Endothelial cell of umbilical vein (primary cell): Measurements from ENCODE around the gene GIN1. TPM values are rescaled to one million over a fixed set of nuclear protein-coding genes. Genes with fewer than 3 reads are reported as not detected.

ENCODE experiments used
- Bru-seq: library from RNA; stranded (reverse); fragments of 400-500 nt; gene quantifications from one replicate; lab custom pipeline; 2021; lab: Mats Ljungman, UMichigan
- BruChase-seq, 2 experiments: library from RNA; stranded (reverse); fragments of 400-500 nt; gene quantifications; one replicate each; lab custom pipeline; 2021; lab: Mats Ljungman, UMichigan
- BruUV-seq: library from RNA; stranded (reverse); fragments of 400-500 nt; replicated peaks from 2 replicates; lab custom pipeline; 2021; lab: Mats Ljungman, UMichigan
- CTCF ChIA-PET: fragments of 300-600, 350-600 bp; sonication (Branson Sonifier 250); formaldehyde crosslinking; loops from one replicate; lab custom pipeline; 2021; ENCODE audit warnings: antibody characterized with exemption, inconsistent platforms; lab: Charles Lee
- POLR2A ChIA-PET: fragments of 300-600, 350-600 bp; sonication (Branson Sonifier 250); formaldehyde crosslinking; loops from one replicate; lab custom pipeline; 2021; ENCODE audit warnings: antibody characterized with exemption, inconsistent platforms; lab: Charles Lee
- DNase-seq: peaks from one replicate; pipeline ENCODE4 v3.0.0-alpha.2; 2011; ENCODE audit warnings: low read depth, low spot score
- FAIRE-seq: peaks from 2 replicates; lab custom pipeline; 2011; peaks lifted over from hg19 to GRCh38; lab: Jason Lieb, UNC
- H2AFZ ChIP-seq: 2 replicates; pipeline ENCODE4 v1.6.0; 2012; ENCODE audit warnings: low read depth, low read length, control low read depth, inconsistent platforms
- H3K27ac ChIP-seq: 2 replicates; pipeline ENCODE4 v1.5.1; 2011; ENCODE audit warnings: low read depth, mild to moderate bottlenecking, control low read depth, low read length, moderate library complexity; ENCODE audit not compliant: insufficient read depth
- H3K27me3 ChIP-seq, 2 experiments: 2 replicates each; pipeline versions ENCODE4 v1.6.0 to v1.6.1; 2011; ENCODE audit warnings: low read length in 2 of 2, mixed read lengths in 1 of 2; ENCODE audit not compliant: control insufficient read depth in 2 of 2, insufficient read depth in 2 of 2
- H3K36me3 ChIP-seq, 2 experiments: 2 replicates in 1 of 2; 3 replicates in 1 of 2; pipeline ENCODE4 v1.5.1; 2011; ENCODE audit warnings: low read length in 2 of 2, mild to moderate bottlenecking in 1 of 2, moderate library complexity in 1 of 2; ENCODE audit not compliant: control insufficient read depth in 2 of 2, insufficient read depth in 2 of 2; ENCODE audit errors: extremely low read depth in 1 of 2
- H3K4me1 ChIP-seq: 3 replicates; pipeline ENCODE4 v1.5.1; 2011; ENCODE audit warnings: mild to moderate bottlenecking, low read length; ENCODE audit not compliant: control insufficient read depth, insufficient read depth; ENCODE audit errors: extremely low read depth
- H3K4me2 ChIP-seq: 2 replicates; pipeline ENCODE4 v1.6.1; 2011; ENCODE audit warnings: low read length, control low read depth, mixed read lengths; ENCODE audit not compliant: insufficient read depth
- H3K4me3 ChIP-seq, 3 experiments: fragments of 200-600 bp in 1 of 3; sonication (generic), shearing (Covaris generic) in 1 of 3; replicated peaks in 1 of 3; 2 replicates each; pipeline ENCODE4 v1.5.1; 2011 to 2016; ENCODE audit warnings: control low read depth in 3 of 3, low read length in 3 of 3, mild to moderate bottlenecking in 2 of 3, inconsistent platforms in 1 of 3, low read depth in 1 of 3, moderate library complexity in 1 of 3; ENCODE audit not compliant: insufficient read depth in 1 of 3
- H3K79me2 ChIP-seq: 2 replicates; pipeline ENCODE4 v1.6.0; 2012; ENCODE audit warnings: low read length, inconsistent platforms; ENCODE audit not compliant: control insufficient read depth, insufficient read depth
- H3K9ac ChIP-seq: replicated peaks from 2 replicates; pipeline ENCODE3; 2011; ENCODE audit warnings: low read length, control low read depth; ENCODE audit not compliant: insufficient read depth; ENCODE audit errors: extremely low read depth
- H3K9me1 ChIP-seq: replicated peaks from 3 replicates; pipeline ENCODE4 v1.6.0; 2011; ENCODE audit warnings: mild to moderate bottlenecking, low read length; ENCODE audit not compliant: control insufficient read depth, insufficient read depth; ENCODE audit errors: extremely low read depth
- H3K9me3 ChIP-seq: replicated peaks from 2 replicates; pipeline ENCODE4 v1.5.1; 2012; ENCODE audit warnings: low read length, inconsistent platforms; ENCODE audit not compliant: control insufficient read depth, insufficient read depth
- H4K20me1 ChIP-seq: replicated peaks from 2 replicates; pipeline ENCODE3; 2011; ENCODE audit warnings: mild to moderate bottlenecking, low read length; ENCODE audit not compliant: control insufficient read depth, insufficient read depth; ENCODE audit errors: extremely low read depth
- EZH2 ChIP-seq: IDR thresholded peaks from 2 replicates; pipeline ENCODE4 v1.6.1; 2012; ENCODE audit warnings: borderline replicate concordance, low read depth, mild to moderate bottlenecking, moderate library complexity, low read length, inconsistent platforms; ENCODE audit not compliant: severe bottlenecking
- FOS ChIP-seq: IDR thresholded peaks from 2 replicates; pipeline ENCODE4 v1.6.1; 2011; ENCODE audit warnings: mild to moderate bottlenecking, low read length, moderate library complexity, borderline replicate concordance; ENCODE audit not compliant: insufficient read depth
- JUN ChIP-seq: IDR thresholded peaks from 2 replicates; pipeline ENCODE4 v1.6.1; 2011; ENCODE audit warnings: borderline replicate concordance, low read depth; ENCODE audit not compliant: insufficient read length, insufficient read depth
- POLR2A ChIP-seq: IDR thresholded peaks from 2 replicates; pipeline ENCODE4 v1.6.1; 2012; ENCODE audit warnings: low read depth, mild to moderate bottlenecking, control low read depth, low read length
- POLR2AphosphoS5 ChIP-seq: IDR thresholded peaks from 2 replicates; pipeline ENCODE4 v1.6.1; 2012; ENCODE audit warnings: low read depth, mild to moderate bottlenecking, control low read depth, low read length, moderate library complexity; ENCODE audit not compliant: insufficient read depth
- dilution Hi-C: fragments of 300-500 bp; cut with MboI; formaldehyde crosslinking; loops from one replicate; pipeline ENCODE4 v1.15.0; 2019; ENCODE audit warnings: low sequenced_read_pairs; ENCODE audit not compliant: extremely low pct_ligation_motif_present
- intact Hi-C: fragments of 100-400 bp; cut with micrococcal nuclease; formaldehyde crosslinking; loops from one replicate; pipeline ENCODE4 v1.10.0; 2022
- long read RNA-seq: library from polyadenylated mRNA; stranded (forward); transcript quantifications from one replicate; pipeline ENCODE4 v2.0.0, GENCODE V29; 2021
- polyA minus RNA-seq, 3 experiments: library from RNA; depleted of rRNA, polyadenylated mRNA; stranded (reverse); fragments of >200 nt; gene quantifications; 1 replicate in 1 of 3; 2 replicates in 2 of 3; pipeline ENCODE4 v1.2.3, GENCODE V29; 2011
- polyA plus RNA-seq, 4 experiments: library from polyadenylated mRNA; depleted of rRNA in 3 of 4; stranded (reverse) in 3 of 4; unstranded in 1 of 4; fragments of >200 nt; gene quantifications; 2 replicates each; pipeline versions ENCODE4 v1.2.1 to v1.2.3, GENCODE V29; 2011 to 2012; ENCODE audit warnings: missing spikeins in 1 of 4
- total RNA-seq: library from RNA; stranded (reverse); gene quantifications from 2 replicates; pipeline ENCODE4 v1.2.3, GENCODE V29; 2021
- TF ChIP-seq, protein P1 (sequence below): IDR thresholded peaks from 2 replicates; pipeline ENCODE4 v1.6.1; 2011; ENCODE audit not compliant: insufficient read depth, insufficient read length

The GIN1 gene, protein sequence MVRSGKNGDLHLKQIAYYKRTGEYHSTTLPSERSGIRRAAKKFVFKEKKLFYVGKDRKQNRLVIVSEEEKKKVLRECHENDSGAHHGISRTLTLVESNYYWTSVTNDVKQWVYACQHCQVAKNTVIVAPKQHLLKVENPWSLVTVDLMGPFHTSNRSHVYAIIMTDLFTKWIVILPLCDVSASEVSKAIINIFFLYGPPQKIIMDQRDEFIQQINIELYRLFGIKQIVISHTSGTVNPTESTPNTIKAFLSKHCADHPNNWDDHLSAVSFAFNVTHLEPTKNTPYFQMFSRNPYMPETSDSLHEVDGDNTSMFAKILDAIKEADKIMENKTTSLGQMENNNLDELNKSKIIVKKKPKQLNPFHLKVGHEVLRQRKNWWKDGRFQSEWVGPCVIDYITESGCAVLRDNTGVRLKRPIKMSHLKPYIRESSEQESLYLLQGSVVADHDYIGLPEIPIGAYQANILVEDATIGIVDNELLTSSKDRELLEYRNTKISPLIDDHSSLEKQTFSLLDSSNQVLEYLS
- total RNA-seq (4.4 and 6.7 TPM in 2 replicates), polyA plus RNA-seq (0.83 and 0.98 TPM in 2 replicates), polyA minus RNA-seq (1.7 and 4.5 TPM in 2 replicates), Bru-seq, nascent RNA (percentile 65 among the genes with signal in this experiment), BruChase-seq, experiment 1, labeled RNA remaining after a 6-hour chase (percentile 38 among the genes with signal in this experiment), BruChase-seq, experiment 2, labeled RNA remaining after a 2-hour chase (percentile 48 among the genes with signal in this experiment)
- polyA plus RNA-seq (2011; cell fraction: cytosol; rRNA removed), result 1.4 and 1.6 TPM in 2 replicates
- 2.2 and 2.5 TPM in 2 replicates for polyA plus RNA-seq (2011; cell fraction: nucleus; rRNA removed)
- 3.3 and 4.2 TPM in 2 replicates for polyA plus RNA-seq (2012)
- polyA minus RNA-seq (2011; cell fraction: cytosol; rRNA and poly(A)+ RNA removed), result 1.6 TPM
- 5.6 and 8.4 TPM in 2 replicates for polyA minus RNA-seq (2011; cell fraction: nucleus; rRNA and poly(A)+ RNA removed)
- long read RNA-seq, transcript GIN1-201 (8 exons, 3,229 nt), result major isoform, 15 of 20 reads
- long read RNA-seq, partial matches to known transcripts, result 1 of 20 reads
- long read RNA-seq, other reads (novel, unspliced or antisense), result 3 of 20 reads

DNA sequence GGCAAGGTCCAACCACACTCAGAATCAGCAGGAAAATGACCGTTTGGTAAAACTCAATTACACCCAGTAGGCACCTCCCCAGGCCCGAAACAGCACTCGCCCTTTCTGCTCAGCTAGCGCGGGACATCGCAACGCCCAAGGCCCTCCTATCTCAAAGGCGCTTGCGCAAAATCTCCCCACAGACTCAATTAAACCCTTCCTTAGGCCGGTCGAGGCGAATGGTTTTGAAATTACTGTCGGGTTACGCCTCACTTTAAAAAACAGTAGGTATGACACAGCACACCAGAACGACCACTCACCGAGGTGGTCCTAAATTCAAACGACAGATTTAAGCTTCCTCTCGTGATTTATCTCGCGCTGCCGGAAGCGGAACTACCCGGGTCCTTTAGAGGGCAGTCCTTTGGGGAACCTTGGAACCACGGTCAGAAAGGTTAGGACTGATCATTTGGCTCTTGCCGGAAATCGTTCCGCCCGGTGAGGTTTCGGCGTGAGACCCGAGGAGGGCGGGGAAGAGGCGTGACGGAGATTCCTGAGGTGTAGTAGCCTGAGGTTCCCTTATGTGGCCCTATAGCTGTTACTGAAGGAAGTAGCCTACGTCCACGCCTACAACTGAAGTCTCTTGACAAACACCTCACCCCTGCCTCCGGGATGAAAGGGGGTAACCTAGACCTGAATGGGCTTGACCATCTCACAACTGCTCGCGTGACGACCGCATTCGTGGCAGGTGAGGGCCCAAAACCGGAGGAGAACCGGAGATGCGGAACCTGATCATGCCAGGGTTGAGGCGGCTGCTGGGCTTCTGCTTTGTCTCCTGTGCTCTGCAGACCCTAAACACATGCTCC lies at the start of gene GIN1, which contains the start of gene PPIP5K2:
TSS of gene GIN1 (minus strand) at position 374 of the 842 bp plus-strand sequence. CDS start 11,431 bp downstream, outside the sequence.
TSS of gene PPIP5K2 (plus strand) at position 537 of the 842 bp plus-strand sequence. CDS start 9,289 bp downstream, outside the sequence.
- Histone ChIP-seq H3K9me1 (no peaks in the 10 kb centered on the region), H3K36me3 (no peaks in the 10 kb centered on the region), H3K27me3 (no peaks in the 10 kb centered on the region), H4K20me1 (no peaks in the 10 kb centered on the region), H3K9ac (peak within 1 kb of the TSS; percentile 99), H3K79me2 (peaks cover 45% of the 10 kb centered on the region), H3K9me3 (no peaks in the 10 kb centered on the region), H3K4me2 (peak within 1 kb of the TSS; percentile 99), H2AFZ (peak within 1 kb of the TSS; percentile 71), H3K27ac (peak within 1 kb of the TSS; percentile 93), H3K4me1 (peaks cover 19% of the 10 kb centered on the region), H3K4me3 (peak within 1 kb of the TSS; percentile 63 to 92 (median 92))
- dilution Hi-C loops, result no loop called here
- no TSS peak for BruUV-seq
- no peak for TF ChIP-seq EZH2
- TF ChIP-seq POLR2AphosphoS5, result peak; percentile 42
- peak; percentile 50 for TF ChIP-seq POLR2A
- TF ChIP-seq FOS, result peak; percentile 11
- TF ChIP-seq JUN, result no peak
- TF ChIP-seq, protein P1, sequence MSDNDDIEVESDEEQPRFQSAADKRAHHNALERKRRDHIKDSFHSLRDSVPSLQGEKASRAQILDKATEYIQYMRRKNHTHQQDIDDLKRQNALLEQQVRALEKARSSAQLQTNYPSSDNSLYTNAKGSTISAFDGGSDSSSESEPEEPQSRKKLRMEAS, result peak; percentile 44
- intact Hi-C loops, result loop anchor here (1.0 to 5.0 kb wide), 7 partner anchors 104 to 365 kb away; partner anchors contain the start of genes MACIR and PAM
- DNase-seq, result peak; percentile 99
- ChIA-PET CTCF (interaction anchor here (0.6 to 3.1 kb wide), 11 partner anchors 8 to 438 kb away, joined by 3 to 18 read pairs (median 3); partner anchors contain the start of genes MACIR and PAM), POLR2A (interaction anchor here (0.8 to 1.0 kb wide), 3 partner anchors 105 to 256 kb away, joined by 4 to 5 read pairs (median 5); partner anchors contain the start of gene MACIR)
- peak; percentile 94 for FAIRE-seq
